HG02852 (cell line): ENCODE results near the gene TCFL5.
"Not testable (repeated sequence)": the region's sequence is repeated elsewhere in the genome, so short reads cannot be mapped to it uniquely, and the experiment has no call there.

Source experiments
- ATAC-seq: cut with Tn5 transposase; IDR thresholded peaks from one replicate; pipeline ENCODE4 v1.9.1; 2021; ENCODE audit warnings: mild to moderate bottlenecking, moderate library complexity; ENCODE audit not compliant: unreplicated experiment

The TCFL5 gene

GRCh38 chr20:62858058-62858830, 3.4 kb downstream of the TCFL5 start:
- no peak for ATAC-seq

GRCh38 chr20:62856931-62857619, 4.5 kb downstream of the TCFL5 start:
- ATAC-seq: no peak

- no peak for ATAC-seq
These were observed 6.5 kb downstream of the TCFL5 start for GRCh38 chr20:62855120-62855519.

GRCh38 chr20:62854121-62854520, 7.5 kb downstream of the TCFL5 start:
- no peak for ATAC-seq

- not testable (repeated sequence) for ATAC-seq
These were observed 8.3 kb downstream of the TCFL5 start for GRCh38 chr20:62853304-62853703.

GRCh38 chr20:62852841-62853240, 8.8 kb downstream of the TCFL5 start:
- no peak for ATAC-seq

GRCh38 chr20:62852196-62852595, 9.4 kb downstream of the TCFL5 start:
- no peak for ATAC-seq

GRCh38 chr20:62850333-62850974, 11.2 kb downstream of the TCFL5 start:
- ATAC-seq: no peak

- no peak for ATAC-seq
These were observed 12.2 kb downstream of the TCFL5 start for GRCh38 chr20:62849431-62849830.

GRCh38 chr20:62848917-62849316, 12.7 kb downstream of the TCFL5 start:
- not testable (repeated sequence) for ATAC-seq

- ATAC-seq: no peak
These were observed 15.3 kb downstream of the TCFL5 start for GRCh38 chr20:62846166-62846890.

GRCh38 chr20:62845416-62846160, 16.0 kb downstream of the TCFL5 start:
- ATAC-seq: no peak

- ATAC-seq: no peak
These were observed 17.4 kb downstream of the TCFL5 start for GRCh38 chr20:62844182-62844581.

GRCh38 chr20:62843656-62844055, 18.0 kb downstream of the TCFL5 start:
- ATAC-seq: no peak

GRCh38 chr20:62841705-62842212, 19.9 kb downstream of the TCFL5 start:
- ATAC-seq: no peak

- ATAC-seq: no peak
These were observed 21.1 kb downstream of the TCFL5 start for GRCh38 chr20:62840244-62841197.

- no peak for ATAC-seq
These were observed 21.8 kb downstream of the TCFL5 start for GRCh38 chr20:62839816-62840215.

GRCh38 chr20:62839261-62839660, 22.4 kb downstream of the TCFL5 start:
- no peak for ATAC-seq
